Neural crest cell (in vitro differentiated cells): ENCODE data around the gene CENPS. TPM values are rescaled to one million over a fixed set of nuclear protein-coding genes. Genes with fewer than 3 reads are reported as not detected.

Experiments used
- DNase-seq: peaks from one replicate; pipeline ENCODE4 v3.0.0; 2021; ENCODE audit warnings: low read depth, mixed read lengths, low spot score
- H3K27ac Mint-ChIP-seq: one replicate; pipeline ENCODE4 v1.8.0; 2021; ENCODE audit warnings: mild to moderate bottlenecking, mixed read lengths; ENCODE audit not compliant: unreplicated experiment
- H3K27me3 Mint-ChIP-seq: 2 replicates; pipeline ENCODE4 v1.8.0; 2021; ENCODE audit warnings: low read depth, mild to moderate bottlenecking, mixed read lengths
- H3K36me3 Mint-ChIP-seq: 2 replicates; pipeline ENCODE4 v1.8.0; 2021; ENCODE audit warnings: low read depth, mild to moderate bottlenecking, mixed read lengths
- H3K4me1 Mint-ChIP-seq: 2 replicates; pipeline ENCODE4 v1.8.0; 2021; ENCODE audit warnings: mixed read lengths
- H3K4me3 Mint-ChIP-seq: one replicate; pipeline ENCODE4 v1.8.0; 2021; ENCODE audit warnings: mild to moderate bottlenecking, mixed read lengths
- H3K9me3 Mint-ChIP-seq: 2 replicates; pipeline ENCODE4 v1.8.0; 2021; ENCODE audit warnings: mixed read lengths
- total RNA-seq: library from RNA; stranded (reverse); gene quantifications from 2 replicates; pipeline ENCODE4 v1.2.1, GENCODE V29; 2021
- TF ChIP-seq, protein P1 (sequence below): fragments of 200-600 bp; sonication (generic); conservative IDR thresholded peaks from 2 replicates; pipeline ENCODE4 v1.5.0; 2021; ENCODE audit warnings: antibody characterized with exemption, mild to moderate bottlenecking

CENPS gene
- total RNA-seq, 1 donor from 2014 or later = 26.9 TPM

DNA sequence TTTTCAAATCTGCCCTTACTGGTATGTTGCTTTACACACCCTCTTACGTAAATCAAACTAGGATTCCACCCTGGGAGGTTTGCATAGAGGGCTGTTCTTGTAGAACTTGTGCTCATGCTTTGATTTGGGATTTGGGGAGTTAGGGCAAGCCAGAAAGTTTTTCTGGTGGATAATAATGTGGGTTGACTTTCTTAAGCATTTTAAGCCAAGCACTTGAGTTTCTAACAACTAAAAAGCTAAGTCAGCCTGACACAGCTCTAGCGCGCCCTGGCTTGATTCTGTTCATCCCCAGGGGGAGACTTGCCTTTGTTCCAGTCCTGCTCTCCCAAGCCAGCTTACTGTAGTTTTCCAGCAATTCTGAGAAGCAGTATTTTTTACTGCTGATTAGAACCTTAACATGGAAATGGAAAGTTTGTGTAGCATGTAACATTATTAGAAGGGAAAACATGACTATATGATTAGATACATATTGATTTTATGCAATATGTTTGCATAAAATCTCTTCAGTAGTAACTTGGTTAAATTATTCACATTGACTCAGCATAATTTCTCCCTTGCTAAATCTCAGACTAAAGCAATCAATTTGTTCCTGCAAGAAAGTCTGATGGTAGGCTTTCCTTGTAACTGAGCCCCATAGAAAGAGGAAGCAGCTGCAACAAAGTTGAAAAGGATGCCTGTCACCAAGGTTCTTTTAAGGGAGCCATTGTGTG is 42.4 kb upstream of the CENPS start:
- H3K27me3 Mint-ChIP-seq = no peaks in the 10 kb centered on the region
- peaks cover 37% of the 10 kb centered on the region for H3K4me1 Mint-ChIP-seq
- peaks cover 25% of the 10 kb centered on the region for H3K36me3 Mint-ChIP-seq
- H3K27ac Mint-ChIP-seq = peak overlapping the region; percentile 63
- H3K9me3 Mint-ChIP-seq = no peaks in the 10 kb centered on the region
- H3K4me3 Mint-ChIP-seq = peak overlapping the region; percentile 61
- TF ChIP-seq, protein P1, sequence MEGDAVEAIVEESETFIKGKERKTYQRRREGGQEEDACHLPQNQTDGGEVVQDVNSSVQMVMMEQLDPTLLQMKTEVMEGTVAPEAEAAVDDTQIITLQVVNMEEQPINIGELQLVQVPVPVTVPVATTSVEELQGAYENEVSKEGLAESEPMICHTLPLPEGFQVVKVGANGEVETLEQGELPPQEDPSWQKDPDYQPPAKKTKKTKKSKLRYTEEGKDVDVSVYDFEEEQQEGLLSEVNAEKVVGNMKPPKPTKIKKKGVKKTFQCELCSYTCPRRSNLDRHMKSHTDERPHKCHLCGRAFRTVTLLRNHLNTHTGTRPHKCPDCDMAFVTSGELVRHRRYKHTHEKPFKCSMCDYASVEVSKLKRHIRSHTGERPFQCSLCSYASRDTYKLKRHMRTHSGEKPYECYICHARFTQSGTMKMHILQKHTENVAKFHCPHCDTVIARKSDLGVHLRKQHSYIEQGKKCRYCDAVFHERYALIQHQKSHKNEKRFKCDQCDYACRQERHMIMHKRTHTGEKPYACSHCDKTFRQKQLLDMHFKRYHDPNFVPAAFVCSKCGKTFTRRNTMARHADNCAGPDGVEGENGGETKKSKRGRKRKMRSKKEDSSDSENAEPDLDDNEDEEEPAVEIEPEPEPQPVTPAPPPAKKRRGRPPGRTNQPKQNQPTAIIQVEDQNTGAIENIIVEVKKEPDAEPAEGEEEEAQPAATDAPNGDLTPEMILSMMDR = no peak
- no peak for DNase-seq

DNA sequence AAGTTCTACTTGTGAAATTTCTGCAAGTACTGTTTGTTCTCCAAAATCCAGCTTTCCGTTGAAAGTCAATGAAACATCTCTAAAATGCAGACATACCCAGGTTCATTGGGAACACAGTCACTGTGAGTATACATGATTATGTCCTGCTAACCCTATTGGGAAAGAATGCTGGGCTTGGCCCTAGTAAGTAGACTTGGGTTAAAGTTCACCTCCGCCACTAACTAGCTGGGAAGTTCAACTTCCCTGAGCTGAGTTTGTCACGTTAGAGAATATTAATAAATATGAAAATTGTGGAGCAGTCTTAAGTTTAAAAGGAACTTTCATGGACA is 41.9 kb upstream of the CENPS start:
- no peak for DNase-seq
- peaks cover 19% of the 10 kb centered on the region for H3K36me3 Mint-ChIP-seq
- no peaks in the 10 kb centered on the region for H3K27me3 Mint-ChIP-seq
- H3K4me1 Mint-ChIP-seq = peaks cover 32% of the 10 kb centered on the region
- no peaks in the 10 kb centered on the region for H3K9me3 Mint-ChIP-seq
- no peak overlapping the region for H3K4me3 Mint-ChIP-seq
- TF ChIP-seq, protein P1 = no peak
- H3K27ac Mint-ChIP-seq = no peak overlapping the region

DNA sequence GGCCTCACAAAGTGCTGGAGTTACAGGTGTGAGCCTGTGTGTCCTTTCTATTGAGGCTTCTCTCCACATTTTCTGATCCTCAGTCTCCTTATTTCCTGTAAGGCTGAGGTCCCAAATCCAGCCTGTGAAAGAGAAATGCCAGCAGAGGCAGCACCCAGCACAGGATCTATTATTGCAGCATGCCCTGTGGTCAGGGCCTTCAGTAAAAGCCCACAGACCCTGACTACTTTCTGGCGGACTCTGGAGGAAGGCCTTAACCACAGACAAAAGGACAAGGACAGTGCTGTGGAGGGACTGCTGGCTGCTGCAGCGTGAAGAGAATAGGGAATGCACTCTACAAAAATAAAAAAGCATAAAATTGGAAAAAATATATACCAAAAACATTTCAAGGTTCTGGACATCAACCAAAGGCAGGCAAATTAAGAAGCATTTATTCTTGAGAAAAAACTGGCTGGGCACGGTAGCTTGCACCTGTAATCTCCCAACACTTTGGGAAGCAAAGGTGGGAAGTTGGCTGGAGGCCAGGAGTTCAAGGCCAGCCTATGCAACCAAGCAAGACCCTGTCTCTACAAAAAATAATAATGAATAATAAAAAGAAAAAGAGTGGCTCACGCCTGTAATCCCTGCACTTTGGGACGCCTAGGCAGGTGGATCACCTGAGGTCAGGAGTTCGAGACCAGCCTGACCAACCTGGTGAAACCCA is 40.8 kb upstream of the CENPS start:
- no peaks in the 10 kb centered on the region for H3K27me3 Mint-ChIP-seq
- H3K36me3 Mint-ChIP-seq = peaks cover 19% of the 10 kb centered on the region
- TF ChIP-seq, protein P1 = no peak

DNA sequence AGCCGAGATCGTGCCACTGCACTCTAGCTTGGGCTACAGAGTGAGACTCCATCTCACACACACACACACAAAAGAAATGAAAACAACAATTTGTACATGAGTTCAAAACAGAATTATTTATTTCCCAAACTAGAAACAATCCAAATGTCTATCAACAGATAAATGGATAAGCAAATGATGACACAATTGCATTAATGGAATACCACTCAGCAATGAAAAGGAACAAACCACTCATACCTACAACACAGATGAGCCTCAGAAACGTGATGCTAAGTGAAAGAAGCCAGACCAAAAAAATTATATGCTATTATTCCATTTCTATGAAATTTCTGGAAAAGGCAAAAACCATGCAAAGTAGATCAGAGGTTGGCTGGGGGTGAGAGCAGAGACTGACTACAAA is 33.4 kb upstream of the CENPS start:
- peaks cover 33% of the 10 kb centered on the region for H3K4me1 Mint-ChIP-seq
- TF ChIP-seq, protein P1 = no peak
- peaks cover 9% of the 10 kb centered on the region for H3K27me3 Mint-ChIP-seq
- peak overlapping the region; percentile 85 for H3K4me3 Mint-ChIP-seq
- no peak for DNase-seq
- peaks cover 3% of the 10 kb centered on the region for H3K9me3 Mint-ChIP-seq
- no peak overlapping the region for H3K27ac Mint-ChIP-seq
- peaks cover 21% of the 10 kb centered on the region for H3K36me3 Mint-ChIP-seq

More for the DNA sequence above, 40.8 kb upstream of the CENPS start:
- H3K9me3 Mint-ChIP-seq = peaks cover 3% of the 10 kb centered on the region
- peaks cover 28% of the 10 kb centered on the region for H3K4me1 Mint-ChIP-seq
- peak overlapping the region; percentile 93 for H3K27ac Mint-ChIP-seq
- H3K4me3 Mint-ChIP-seq = peak overlapping the region; percentile 47
- DNase-seq = no peak

DNA sequence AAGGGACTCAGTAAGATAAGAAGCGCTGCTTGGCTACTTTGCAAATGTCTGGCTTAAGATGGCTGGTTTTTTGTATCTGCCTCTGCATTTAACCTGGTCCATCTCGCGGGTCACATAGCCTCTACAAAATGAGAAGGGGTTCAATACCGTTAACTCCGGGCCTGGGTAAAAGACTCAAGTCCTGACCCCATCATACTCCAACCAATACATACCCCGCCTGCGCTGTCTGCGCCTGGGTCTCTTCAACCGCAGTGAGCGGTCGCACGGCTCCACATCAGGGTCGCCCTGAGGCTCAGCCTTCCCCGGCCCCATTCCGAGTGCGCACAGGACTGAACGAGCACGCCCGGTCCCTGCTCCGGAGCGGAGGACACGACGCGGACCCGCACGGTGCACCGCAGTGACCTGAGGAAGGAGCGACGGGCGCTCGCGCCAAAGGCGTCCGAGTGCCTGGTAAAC is 31.9 kb upstream of the CENPS start:
- Mint-ChIP-seq H3K9me3 (peaks cover 3% of the 10 kb centered on the region), H3K27me3 (peaks cover 9% of the 10 kb centered on the region), H3K4me3 (peak overlapping the region; percentile 97), H3K36me3 (peaks cover 28% of the 10 kb centered on the region), H3K27ac (peak overlapping the region; percentile 94), H3K4me1 (peaks cover 33% of the 10 kb centered on the region)
- TF ChIP-seq, protein P1 = no peak
- no peak for DNase-seq
